ENCODE data around the gene SBK2.

GRCh38 chr19:55481794-55482155 lies 55.2 kb downstream of the SBK2 start:
- TF ChIP-seq CTCF (IDR thresholded peaks at IDR 0.05; ENCODE audit: low read depth, low read length) (no peak), MYC (IDR thresholded peaks at IDR 0.05; ENCODE audit: low read depth, low read length) (no peak), MAX (IDR thresholded peaks at IDR 0.05; ENCODE audit: low read depth, low read length) (no peak), POLR2A (IDR thresholded peaks at IDR 0.05; ENCODE audit: extremely low read depth, insufficient read length) (no peak)

All from NB4 (cell line).